Fibroblast of lung (primary cell): Measurements from ENCODE around the gene B3GNT7. TPM values are rescaled to one million over a fixed set of nuclear protein-coding genes. Genes with fewer than 3 reads are reported as not detected.

Source experiments
- DNase-seq, 2 donors: peaks; one replicate each; pipeline versions ENCODE4 v3.0.0 to v3.0.0-alpha.2; 2010; ENCODE audit warnings: low read depth in 2 of 2
- H2AFZ ChIP-seq: 2 replicates; pipeline ENCODE4 v1.5.1; 2012; ENCODE audit warnings: low read length, control low read depth, inconsistent platforms
- H3K27ac ChIP-seq: 2 replicates; pipeline ENCODE4 v1.5.1; 2011; ENCODE audit warnings: low read length, control low read depth; ENCODE audit not compliant: insufficient read depth
- H3K27me3 ChIP-seq: 2 replicates; pipeline ENCODE4 v1.5.1; 2011; ENCODE audit warnings: mild to moderate bottlenecking, low read length; ENCODE audit not compliant: control insufficient read depth, insufficient read depth
- H3K36me3 ChIP-seq: 2 replicates; pipeline ENCODE4 v1.5.1; 2011; ENCODE audit warnings: low read length; ENCODE audit not compliant: control insufficient read depth, insufficient read depth
- H3K4me1 ChIP-seq: 2 replicates; pipeline ENCODE4 v1.5.1; 2011; ENCODE audit warnings: low read length; ENCODE audit not compliant: control insufficient read depth, insufficient read depth; ENCODE audit errors: extremely low read depth
- H3K4me2 ChIP-seq: 2 replicates; pipeline ENCODE4 v1.5.1; 2011; ENCODE audit warnings: low read length, control low read depth; ENCODE audit not compliant: insufficient read depth; ENCODE audit errors: extremely low read depth
- H3K4me3 ChIP-seq, 4 experiments: fragments of 200-600 bp in 1 of 4; sonication (generic) in 1 of 4; replicated peaks in 1 of 4; 2 replicates each; pipeline ENCODE4 v1.5.1; 2011 to 2016; ENCODE audit warnings: low read length in 4 of 4, low read depth in 3 of 4, mild to moderate bottlenecking in 3 of 4, control low read depth in 2 of 4, inconsistent platforms in 1 of 4, mixed read lengths in 1 of 4; ENCODE audit not compliant: insufficient read depth in 1 of 4; ENCODE audit errors: control extremely low read depth in 1 of 4
- H3K79me2 ChIP-seq: 2 replicates; pipeline ENCODE4 v1.5.1; 2012; ENCODE audit warnings: mild to moderate bottlenecking, low read length, inconsistent platforms; ENCODE audit not compliant: control insufficient read depth, insufficient read depth
- H3K9ac ChIP-seq: 2 replicates; pipeline ENCODE4 v1.5.1; 2011; ENCODE audit warnings: mild to moderate bottlenecking, low read length, control low read depth; ENCODE audit not compliant: insufficient read depth
- H3K9me3 ChIP-seq: 2 replicates; pipeline ENCODE4 v1.5.1; 2012; ENCODE audit warnings: low read depth, low read length; ENCODE audit not compliant: control insufficient read depth, insufficient read depth
- H4K20me1 ChIP-seq: 2 replicates; pipeline ENCODE4 v1.5.1; 2011; ENCODE audit warnings: low read length; ENCODE audit not compliant: control insufficient read depth, insufficient read depth; ENCODE audit errors: extremely low read depth
- EZH2 ChIP-seq: IDR thresholded peaks from 2 replicates; pipeline ENCODE4 v1.5.1; 2012; ENCODE audit warnings: low read length, control low read depth, mild to moderate bottlenecking; ENCODE audit errors: missing control alignments
- polyA plus RNA-seq, 2 donors: library from polyadenylated mRNA; depleted of rRNA in 1 of 2; stranded (reverse) in 1 of 2; unstranded in 1 of 2; fragments of >200 nt; gene quantifications; 2 replicates each; pipeline ENCODE4 v1.2.1, GENCODE V29; 2011 to 2012; ENCODE audit warnings: missing spikeins in 1 of 2
- total RNA-seq: library from RNA; depleted of rRNA; stranded (reverse); fragments of >200 nt; gene quantifications from 2 replicates; pipeline ENCODE4 v1.2.1, GENCODE V29; 2014
- TF ChIP-seq, protein P1 (sequence below), 2 donors: IDR thresholded peaks in 1 of 2; conservative IDR thresholded peaks in 1 of 2; 1 replicate in 1 of 2; 2 replicates in 1 of 2; pipeline ENCODE4 v1.5.1; 2011 to 2012; ENCODE audit warnings: low read length in 2 of 2, control low read depth in 1 of 2, inconsistent platforms in 1 of 2, low read depth in 1 of 2, mild to moderate bottlenecking in 1 of 2

The B3GNT7 gene
- total and polyA plus RNA-seq, 2 donors (not counting 1 experiment from before 2014, with no cell fraction given), result 0.06 to 0.17 TPM

DNA sequence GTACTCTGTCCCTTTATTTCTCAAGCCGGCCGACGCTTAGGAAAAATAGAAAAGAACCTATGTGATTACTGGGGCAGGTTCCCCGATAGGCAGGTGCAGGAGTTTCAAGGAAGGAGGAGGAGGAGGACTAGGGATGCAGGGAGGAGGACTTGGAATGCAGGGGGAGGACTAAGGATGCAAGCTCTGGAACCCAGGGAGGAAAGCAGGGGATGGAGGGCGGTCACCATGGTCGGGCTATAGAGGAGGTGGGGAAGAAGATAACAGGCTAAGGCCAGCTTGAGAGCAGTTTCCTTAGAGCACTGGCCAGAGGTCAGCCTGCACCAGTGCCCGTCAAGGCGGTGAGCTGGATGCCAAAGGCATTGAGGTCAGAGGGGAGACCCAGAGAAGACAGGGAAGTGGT, 18.7 kb upstream of the B3GNT7 start:
- Histone ChIP-seq H4K20me1 (no peaks in the 10 kb centered on the region), H3K9me3 (no peaks in the 10 kb centered on the region), H3K36me3 (no peaks in the 10 kb centered on the region), H3K4me3 (no peak overlapping the region), H3K27ac (no peak overlapping the region), H3K9ac (no peak overlapping the region), H3K27me3 (no peaks in the 10 kb centered on the region), H2AFZ (no peak overlapping the region), H3K4me1 (no peaks in the 10 kb centered on the region), H3K4me2 (no peak overlapping the region), H3K79me2 (no peaks in the 10 kb centered on the region)
- TF ChIP-seq, protein P1, sequence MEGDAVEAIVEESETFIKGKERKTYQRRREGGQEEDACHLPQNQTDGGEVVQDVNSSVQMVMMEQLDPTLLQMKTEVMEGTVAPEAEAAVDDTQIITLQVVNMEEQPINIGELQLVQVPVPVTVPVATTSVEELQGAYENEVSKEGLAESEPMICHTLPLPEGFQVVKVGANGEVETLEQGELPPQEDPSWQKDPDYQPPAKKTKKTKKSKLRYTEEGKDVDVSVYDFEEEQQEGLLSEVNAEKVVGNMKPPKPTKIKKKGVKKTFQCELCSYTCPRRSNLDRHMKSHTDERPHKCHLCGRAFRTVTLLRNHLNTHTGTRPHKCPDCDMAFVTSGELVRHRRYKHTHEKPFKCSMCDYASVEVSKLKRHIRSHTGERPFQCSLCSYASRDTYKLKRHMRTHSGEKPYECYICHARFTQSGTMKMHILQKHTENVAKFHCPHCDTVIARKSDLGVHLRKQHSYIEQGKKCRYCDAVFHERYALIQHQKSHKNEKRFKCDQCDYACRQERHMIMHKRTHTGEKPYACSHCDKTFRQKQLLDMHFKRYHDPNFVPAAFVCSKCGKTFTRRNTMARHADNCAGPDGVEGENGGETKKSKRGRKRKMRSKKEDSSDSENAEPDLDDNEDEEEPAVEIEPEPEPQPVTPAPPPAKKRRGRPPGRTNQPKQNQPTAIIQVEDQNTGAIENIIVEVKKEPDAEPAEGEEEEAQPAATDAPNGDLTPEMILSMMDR (conservative IDR thresholded peaks at IDR 0.05 in 1 of 2, IDR thresholded peaks at IDR 0.05 in 1 of 2; ENCODE audit: low read depth in 1 of 2, low read length in 2 of 2), result no peak
- TF ChIP-seq EZH2, result no peak
- no peak for DNase-seq

DNA sequence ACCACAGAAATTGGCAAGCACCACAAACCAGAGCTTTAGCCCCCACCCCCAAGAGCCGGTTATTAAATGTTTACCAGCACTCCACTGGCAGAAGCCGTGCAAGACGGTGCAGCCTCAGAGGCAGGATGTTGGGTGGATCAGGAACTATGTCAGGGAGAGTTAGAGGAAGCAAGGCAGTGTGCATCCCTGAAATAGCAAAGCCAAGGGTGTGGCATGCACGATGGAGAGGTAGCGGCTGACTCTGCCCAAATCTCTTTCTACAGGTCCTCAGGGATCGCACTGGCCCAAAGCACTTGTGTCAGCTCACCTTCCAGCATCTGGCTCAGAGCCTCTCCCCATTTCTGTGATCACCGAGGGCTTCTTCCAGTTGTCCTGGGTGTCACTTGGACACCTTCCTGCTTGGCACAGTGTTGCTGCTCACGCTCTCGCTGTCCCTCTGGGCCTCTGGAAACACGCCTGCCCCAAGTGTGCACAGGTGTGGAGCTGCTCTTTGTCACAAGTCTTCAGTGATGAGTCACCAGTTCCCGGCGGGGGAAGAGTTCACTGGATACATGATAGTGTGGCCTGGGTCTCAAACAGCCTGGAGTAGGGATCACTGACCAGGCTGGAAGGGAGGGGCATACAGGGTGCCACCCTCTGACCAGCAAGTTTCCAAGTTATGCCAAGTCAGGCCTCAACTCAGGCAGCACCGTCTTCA, 17.3 kb upstream of the B3GNT7 start:
- Histone ChIP-seq H3K4me3 (no peak overlapping the region), H3K79me2 (no peaks in the 10 kb centered on the region), H3K9ac (no peak overlapping the region), H3K9me3 (no peaks in the 10 kb centered on the region), H3K36me3 (no peaks in the 10 kb centered on the region), H3K27me3 (no peaks in the 10 kb centered on the region), H2AFZ (no peak overlapping the region), H3K4me2 (no peak overlapping the region), H4K20me1 (no peaks in the 10 kb centered on the region), H3K4me1 (no peaks in the 10 kb centered on the region), H3K27ac (no peak overlapping the region)
- no peak for TF ChIP-seq EZH2
- TF ChIP-seq, protein P1 (conservative IDR thresholded peaks at IDR 0.05 in 1 of 2, IDR thresholded peaks at IDR 0.05 in 1 of 2; ENCODE audit: low read depth in 1 of 2, low read length in 2 of 2), result no peak
- no peak for DNase-seq

DNA sequence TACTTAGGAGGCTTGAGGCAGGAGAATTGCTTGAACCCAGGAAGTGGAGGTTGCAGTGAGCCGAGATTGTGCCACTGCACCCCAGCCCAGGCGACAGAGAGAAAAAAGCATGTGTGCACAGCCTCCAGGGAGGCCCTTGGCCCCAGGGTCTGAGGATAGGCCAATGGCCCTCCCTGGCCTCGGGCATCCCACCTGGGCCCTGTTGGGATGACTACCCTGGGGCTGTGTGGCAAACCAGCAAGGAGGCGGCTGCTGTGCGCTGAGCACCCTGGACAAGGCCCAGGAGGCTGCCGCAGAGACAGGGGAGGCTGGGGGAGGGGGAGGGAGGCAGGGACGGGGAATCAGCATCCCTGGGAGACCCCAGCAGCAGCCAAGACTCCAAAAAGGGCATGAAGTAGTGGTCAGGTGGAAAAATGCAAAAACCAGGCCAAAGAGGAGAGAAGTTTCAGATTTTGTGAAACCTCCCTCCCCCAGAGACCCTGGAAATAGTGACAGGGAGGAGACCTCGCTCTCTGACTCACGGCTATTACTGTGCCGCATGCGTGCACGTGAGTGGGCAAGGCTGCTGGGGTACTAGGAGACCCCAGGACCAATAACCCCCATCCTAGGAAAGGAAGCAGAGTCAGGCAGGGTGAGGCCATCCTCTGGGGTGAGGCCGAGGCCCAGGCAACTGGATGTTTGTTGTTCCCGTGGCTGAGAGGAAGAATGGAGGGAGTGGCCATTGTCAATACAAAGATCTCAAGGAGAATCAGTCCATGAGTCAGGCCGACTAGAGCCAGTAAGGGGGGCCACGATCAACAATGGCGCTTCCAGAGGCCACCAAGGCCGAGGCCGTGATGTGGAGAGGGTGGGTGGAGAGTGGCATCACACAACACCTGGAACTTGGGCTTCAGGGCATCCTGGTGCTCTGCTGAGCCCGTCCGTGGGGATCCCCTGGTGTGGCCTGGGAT, 16.0 kb upstream of the B3GNT7 start:
- Histone ChIP-seq H3K9ac (no peak overlapping the region), H3K27ac (no peak overlapping the region), H3K4me1 (no peaks in the 10 kb centered on the region), H3K4me3 (no peak overlapping the region), H3K4me2 (no peak overlapping the region), H3K79me2 (no peaks in the 10 kb centered on the region), H3K27me3 (no peaks in the 10 kb centered on the region), H3K36me3 (no peaks in the 10 kb centered on the region), H2AFZ (no peak overlapping the region), H4K20me1 (no peaks in the 10 kb centered on the region), H3K9me3 (no peaks in the 10 kb centered on the region)
- TF ChIP-seq, protein P1 (conservative IDR thresholded peaks at IDR 0.05 in 1 of 2, IDR thresholded peaks at IDR 0.05 in 1 of 2; ENCODE audit: low read depth in 1 of 2, low read length in 2 of 2), result no peak
- TF ChIP-seq EZH2, result no peak
- DNase-seq, result no peak
